ENCODE results near the gene SPATA3. TPM values are rescaled to one million over a fixed set of nuclear protein-coding genes. Genes with fewer than 3 reads are reported as not detected.

SPATA3 gene
- total and polyA plus RNA-seq, 2 of the 13 experiments (the other 11 are each of a cell fraction or from before 2014, with no cell fraction given) = not detected

DNA sequence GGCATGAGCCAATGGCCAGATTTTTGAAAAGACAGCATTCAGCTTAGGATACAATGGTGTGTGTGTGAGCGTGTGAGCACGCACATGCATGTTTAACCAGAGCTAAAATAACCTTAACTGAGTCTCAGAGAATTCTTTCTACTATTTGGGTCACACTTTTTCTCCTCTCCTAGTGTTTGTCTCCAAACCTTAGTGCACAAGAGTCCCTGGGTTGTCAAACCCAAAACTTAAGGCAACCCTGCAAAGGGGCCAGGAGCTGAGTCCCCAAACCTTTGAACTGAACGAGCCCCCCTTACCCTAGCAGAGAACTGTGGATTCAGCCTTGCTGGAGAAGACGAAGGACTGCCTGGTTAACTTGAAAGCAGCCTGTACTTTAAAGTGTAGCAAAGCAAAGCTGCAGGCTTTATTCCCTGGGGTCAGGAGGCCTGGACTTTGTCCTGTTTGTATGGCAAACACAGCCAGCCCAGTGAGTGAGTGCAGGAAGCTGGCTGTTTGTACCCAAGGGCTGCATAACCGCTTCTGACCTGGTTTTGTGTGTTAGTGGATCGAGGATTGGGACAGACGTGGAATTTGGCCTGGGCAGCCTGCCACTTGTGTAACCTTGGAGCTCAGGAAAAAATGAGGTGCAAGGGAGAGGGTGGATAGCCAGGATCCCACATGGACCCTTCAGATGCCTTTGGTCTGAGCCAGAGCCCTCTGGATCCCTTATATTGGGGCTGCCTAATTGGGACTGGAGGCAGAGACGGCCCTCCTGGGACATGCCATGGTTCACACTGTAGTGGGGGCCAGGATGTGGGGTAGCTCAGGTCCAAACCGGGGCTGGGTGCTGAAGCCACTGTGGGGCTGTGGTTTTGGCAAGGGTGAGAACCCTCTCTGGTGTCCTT is 54.3 kb downstream of the SPATA3 start (continued):
- TF ChIP-seq, protein P1, sequence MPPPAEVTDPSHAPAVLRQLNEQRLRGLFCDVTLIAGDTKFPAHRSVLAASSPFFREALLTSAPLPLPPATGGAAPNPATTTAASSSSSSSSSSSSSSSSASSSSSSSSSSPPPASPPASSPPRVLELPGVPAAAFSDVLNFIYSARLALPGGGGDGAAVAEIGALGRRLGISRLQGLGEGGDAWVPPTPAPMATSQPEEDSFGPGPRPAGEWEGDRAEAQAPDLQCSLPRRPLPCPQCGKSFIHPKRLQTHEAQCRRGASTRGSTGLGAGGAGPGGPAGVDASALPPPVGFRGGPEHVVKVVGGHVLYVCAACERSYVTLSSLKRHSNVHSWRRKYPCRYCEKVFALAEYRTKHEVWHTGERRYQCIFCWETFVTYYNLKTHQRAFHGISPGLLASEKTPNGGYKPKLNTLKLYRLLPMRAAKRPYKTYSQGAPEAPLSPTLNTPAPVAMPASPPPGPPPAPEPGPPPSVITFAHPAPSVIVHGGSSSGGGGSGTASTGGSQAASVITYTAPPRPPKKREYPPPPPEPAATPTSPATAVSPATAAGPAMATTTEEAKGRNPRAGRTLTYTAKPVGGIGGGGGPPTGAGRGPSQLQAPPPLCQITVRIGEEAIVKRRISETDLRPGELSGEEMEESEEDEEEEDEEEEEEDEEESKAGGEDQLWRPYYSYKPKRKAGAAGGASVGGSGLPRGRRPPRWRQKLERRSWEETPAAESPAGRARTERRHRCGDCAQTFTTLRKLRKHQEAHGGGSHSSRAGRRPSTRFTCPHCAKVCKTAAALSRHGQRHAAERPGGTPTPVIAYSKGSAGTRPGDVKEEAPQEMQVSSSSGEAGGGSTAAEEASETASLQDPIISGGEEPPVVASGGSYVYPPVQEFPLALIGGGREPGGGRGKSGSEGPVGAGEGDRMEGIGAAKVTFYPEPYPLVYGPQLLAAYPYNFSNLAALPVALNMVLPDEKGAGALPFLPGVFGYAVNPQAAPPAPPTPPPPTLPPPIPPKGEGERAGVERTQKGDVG (CRISPR knock-in tag; IDR thresholded peaks at IDR 0.05; ENCODE audit: borderline replicate concordance) = peak; percentile 98; the same call in 1 of the 2 replicates
- TF ChIP-seq BRCA1 (CRISPR knock-in tag; IDR thresholded peaks at IDR 0.05) (peak; percentile 95), ZNF430 (CRISPR knock-in tag; IDR thresholded peaks at IDR 0.05) (peak; percentile 99), E2F2 (CRISPR knock-in tag; IDR thresholded peaks at IDR 0.05; ENCODE audit: borderline replicate concordance) (peak; percentile 87; the same call in 1 of the 2 replicates), ZNF367 (CRISPR knock-in tag; IDR thresholded peaks at IDR 0.05; ENCODE audit: borderline replicate concordance) (peak; percentile 89; the same call in 1 of the 2 replicates), ARNT (IDR thresholded peaks at IDR 0.05) (no peak), ZNF557 (CRISPR knock-in tag; IDR thresholded peaks at IDR 0.05) (peak; percentile 96), RAD51 (IDR thresholded peaks at IDR 0.05; ENCODE audit: borderline replicate concordance) (no peak), ZSCAN9 (CRISPR knock-in tag; IDR thresholded peaks at IDR 0.05; ENCODE audit: borderline replicate concordance) (peak; percentile 99), NFE2L2 (IDR thresholded peaks at IDR 0.05; ENCODE audit: low read length) (no peak), ZNF432 (CRISPR knock-in tag; IDR thresholded peaks at IDR 0.05; ENCODE audit: borderline replicate concordance) (no peak), CHD2 (IDR thresholded peaks at IDR 0.05; ENCODE audit: low read depth, low read length) (peak; percentile 22; the same call in 1 of the 2 replicates), ETV5 (CRISPR knock-in tag; IDR thresholded peaks at IDR 0.05; ENCODE audit: borderline replicate concordance) (peak; percentile 99)
- TF ChIP-seq, protein P2, sequence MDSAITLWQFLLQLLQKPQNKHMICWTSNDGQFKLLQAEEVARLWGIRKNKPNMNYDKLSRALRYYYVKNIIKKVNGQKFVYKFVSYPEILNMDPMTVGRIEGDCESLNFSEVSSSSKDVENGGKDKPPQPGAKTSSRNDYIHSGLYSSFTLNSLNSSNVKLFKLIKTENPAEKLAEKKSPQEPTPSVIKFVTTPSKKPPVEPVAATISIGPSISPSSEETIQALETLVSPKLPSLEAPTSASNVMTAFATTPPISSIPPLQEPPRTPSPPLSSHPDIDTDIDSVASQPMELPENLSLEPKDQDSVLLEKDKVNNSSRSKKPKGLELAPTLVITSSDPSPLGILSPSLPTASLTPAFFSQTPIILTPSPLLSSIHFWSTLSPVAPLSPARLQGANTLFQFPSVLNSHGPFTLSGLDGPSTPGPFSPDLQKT (CRISPR knock-in tag; IDR thresholded peaks at IDR 0.05; ENCODE audit: borderline replicate concordance) = no peak
- TF ChIP-seq, protein P3, sequence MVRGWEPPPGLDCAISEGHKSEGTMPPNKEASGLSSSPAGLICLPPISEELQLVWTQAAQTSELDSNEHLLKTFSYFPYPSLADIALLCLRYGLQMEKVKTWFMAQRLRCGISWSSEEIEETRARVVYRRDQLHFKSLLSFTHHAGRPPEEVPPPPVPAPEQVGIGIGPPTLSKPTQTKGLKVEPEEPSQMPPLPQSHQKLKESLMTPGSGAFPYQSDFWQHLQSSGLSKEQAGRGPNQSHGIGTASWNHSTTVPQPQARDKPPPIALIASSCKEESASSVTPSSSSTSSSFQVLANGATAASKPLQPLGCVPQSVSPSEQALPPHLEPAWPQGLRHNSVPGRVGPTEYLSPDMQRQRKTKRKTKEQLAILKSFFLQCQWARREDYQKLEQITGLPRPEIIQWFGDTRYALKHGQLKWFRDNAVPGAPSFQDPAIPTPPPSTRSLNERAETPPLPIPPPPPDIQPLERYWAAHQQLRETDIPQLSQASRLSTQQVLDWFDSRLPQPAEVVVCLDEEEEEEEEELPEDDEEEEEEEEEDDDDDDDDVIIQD (CRISPR knock-in tag; IDR thresholded peaks at IDR 0.05; ENCODE audit: low read depth) = peak; percentile 95
- TF ChIP-seq, protein P4, sequence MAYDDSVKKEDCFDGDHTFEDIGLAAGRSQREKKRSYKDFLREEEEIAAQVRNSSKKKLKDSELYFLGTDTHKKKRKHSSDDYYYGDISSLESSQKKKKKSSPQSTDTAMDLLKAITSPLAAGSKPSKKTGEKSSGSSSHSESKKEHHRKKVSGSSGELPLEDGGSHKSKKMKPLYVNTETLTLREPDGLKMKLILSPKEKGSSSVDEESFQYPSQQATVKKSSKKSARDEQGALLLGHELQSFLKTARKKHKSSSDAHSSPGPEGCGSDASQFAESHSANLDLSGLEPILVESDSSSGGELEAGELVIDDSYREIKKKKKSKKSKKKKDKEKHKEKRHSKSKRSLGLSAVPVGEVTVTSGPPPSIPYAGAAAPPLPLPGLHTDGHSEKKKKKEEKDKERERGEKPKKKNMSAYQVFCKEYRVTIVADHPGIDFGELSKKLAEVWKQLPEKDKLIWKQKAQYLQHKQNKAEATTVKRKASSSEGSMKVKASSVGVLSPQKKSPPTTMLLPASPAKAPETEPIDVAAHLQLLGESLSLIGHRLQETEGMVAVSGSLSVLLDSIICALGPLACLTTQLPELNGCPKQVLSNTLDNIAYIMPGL (CRISPR knock-in tag; IDR thresholded peaks at IDR 0.05; ENCODE audit: borderline replicate concordance in 1 of 2, low read depth in 1 of 2) = peak; percentile 75 to 97
